ENCODE data around the gene AGPAT3.

The AGPAT3 gene

DNA sequence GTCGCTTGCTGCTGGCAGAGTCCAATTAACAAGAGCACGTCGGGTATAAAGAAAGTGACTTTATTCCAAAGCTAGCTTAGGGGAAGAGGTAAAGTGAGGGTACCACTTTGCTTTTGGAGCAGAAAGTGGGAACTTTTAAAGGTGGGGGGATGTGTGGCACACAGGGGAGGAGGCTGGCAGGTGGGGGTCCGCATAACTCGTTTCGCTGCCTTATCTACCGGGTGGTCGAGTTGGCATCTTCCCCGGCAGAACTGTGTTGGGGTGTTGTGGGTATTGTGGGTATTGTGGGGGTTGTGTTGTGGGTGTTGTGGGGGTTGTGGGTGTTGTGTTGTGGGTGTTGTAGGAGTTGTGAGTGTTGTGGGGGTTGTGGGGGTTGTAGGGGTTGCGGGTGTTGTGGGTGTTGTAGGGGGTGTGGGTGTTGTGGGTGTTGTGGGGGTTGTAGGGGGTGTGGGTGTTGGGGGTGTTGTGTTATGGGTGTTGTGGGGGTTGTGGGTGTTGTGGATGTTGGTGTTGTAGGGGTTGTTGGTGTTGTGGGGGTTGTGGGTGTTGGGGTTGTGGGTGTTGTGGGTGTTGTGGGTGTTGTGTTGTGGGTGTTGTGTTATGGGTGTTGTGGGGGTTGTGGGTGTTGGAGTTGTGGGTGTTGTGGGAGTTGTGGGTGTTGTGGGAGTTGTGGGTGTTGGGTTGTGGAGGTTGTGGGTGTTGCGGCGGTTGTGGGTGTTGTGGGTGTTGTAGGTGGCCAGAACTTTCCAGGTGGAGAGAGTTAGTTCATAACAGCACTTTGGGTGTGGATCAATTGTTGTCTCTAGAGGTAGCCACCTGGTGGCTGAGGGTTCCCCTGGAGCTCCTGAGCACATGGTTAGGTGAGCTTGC, 52.7 kb downstream of the AGPAT3 start:
- peak; percentile 46 for DNase-seq

GRCh38 chr21:43918385-43918947, 53.4 kb downstream of the AGPAT3 start:
- Mint-ChIP-seq H3K27ac (peak overlapping the region; percentile 79), H3K36me3 (peaks cover 9% of the 10 kb centered on the region), H3K27me3 (peaks cover 5% of the 10 kb centered on the region), H3K9me3 (no peaks in the 10 kb centered on the region), H3K4me3 (peak overlapping the region; percentile 64), H3K4me1 (peaks cover 81% of the 10 kb centered on the region)
- CTCF ChIA-PET, result interaction anchor here (0.9 to 1.2 kb wide), 4 partner anchors 10 to 108 kb away, joined by 3 to 6 read pairs (median 4); no protein-coding TSS in a partner anchor
- DNase-seq, result no peak

More for the DNA sequence above, 52.7 kb downstream of the AGPAT3 start:
- Mint-ChIP-seq H3K4me3 (peak overlapping the region; percentile 74), H3K27me3 (peaks cover 5% of the 10 kb centered on the region), H3K27ac (peak overlapping the region; percentile 90), H3K9me3 (peaks cover 4% of the 10 kb centered on the region), H3K36me3 (peaks cover 15% of the 10 kb centered on the region), H3K4me1 (peaks cover 76% of the 10 kb centered on the region)
- CTCF ChIA-PET, result interaction anchor here (0.9 to 1.2 kb wide), 4 partner anchors 10 to 107 kb away, joined by 3 to 6 read pairs (median 4); no protein-coding TSS in a partner anchor

DNA sequence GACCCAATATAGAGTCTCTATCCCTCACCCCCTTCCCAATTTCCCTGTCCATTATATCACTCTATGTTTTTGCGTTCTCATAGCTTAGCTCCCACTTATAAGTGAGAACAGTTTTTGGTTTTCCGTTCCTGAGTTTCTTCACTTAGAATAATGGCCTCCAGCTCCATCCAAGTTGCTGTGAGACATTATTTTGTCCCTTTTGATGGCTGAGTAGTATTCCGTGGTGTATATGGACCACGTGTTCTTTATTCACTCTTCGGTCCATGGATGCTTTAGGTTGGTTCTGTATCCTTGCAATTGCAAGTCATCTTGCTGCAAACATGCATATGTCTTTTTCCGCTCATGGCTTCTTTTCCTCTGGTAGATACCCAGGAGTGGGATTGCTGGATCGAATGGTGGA, 54.3 kb downstream of the AGPAT3 start:
- peak overlapping the region; percentile 49 for H3K27ac Mint-ChIP-seq

GRCh38 chr21:43919871-43920801, 55.1 kb downstream of the AGPAT3 start:
- no peak for DNase-seq
- Mint-ChIP-seq H3K9me3 (no peaks in the 10 kb centered on the region), H3K27ac (no peak overlapping the region), H3K36me3 (peaks cover 6% of the 10 kb centered on the region), H3K4me1 (peaks cover 77% of the 10 kb centered on the region), H3K4me3 (no peak overlapping the region), H3K27me3 (peaks cover 5% of the 10 kb centered on the region)
- CTCF ChIA-PET, result interaction anchor here (0.7 to 1.4 kb wide), 2 partner anchors 20 to 22 kb away, joined by 3 read pairs; no protein-coding TSS in a partner anchor

More for the DNA sequence above, 54.3 kb downstream of the AGPAT3 start:
- H3K9me3 Mint-ChIP-seq, result no peaks in the 10 kb centered on the region
- H3K4me1 Mint-ChIP-seq, result peaks cover 77% of the 10 kb centered on the region
- peaks cover 5% of the 10 kb centered on the region for H3K27me3 Mint-ChIP-seq
- CTCF ChIA-PET, result interaction anchor here (1.2 kb wide), 1 partner anchor 52 kb away, joined by 3 read pairs; no protein-coding TSS in a partner anchor
- no peak for DNase-seq
- H3K4me3 Mint-ChIP-seq, result no peak overlapping the region
- H3K36me3 Mint-ChIP-seq, result peaks cover 6% of the 10 kb centered on the region

- Mint-ChIP-seq H3K4me3 (peak overlapping the region; percentile 36), H3K36me3 (peaks cover 9% of the 10 kb centered on the region), H3K27ac (peak overlapping the region; percentile 87), H3K9me3 (no peaks in the 10 kb centered on the region), H3K4me1 (peaks cover 68% of the 10 kb centered on the region), H3K27me3 (peaks cover 5% of the 10 kb centered on the region)
- CTCF ChIA-PET, result interaction anchor here (0.6 to 1.4 kb wide), 4 partner anchors 14 to 132 kb away, joined by 3 read pairs; partner anchors contain the start of gene RRP1
- DNase-seq, result peak; percentile 68
Observed at GRCh38 chr21:43921571-43921978, 56.6 kb downstream of the AGPAT3 start.

GRCh38 chr21:43921979-43922945, 57.2 kb downstream of the AGPAT3 start:
- H3K36me3 Mint-ChIP-seq, result peaks cover 9% of the 10 kb centered on the region
- CTCF ChIA-PET, result interaction anchor here (0.6 to 1.4 kb wide), 4 partner anchors 13 to 133 kb away, joined by 3 read pairs; partner anchors contain the start of gene RRP1
- no peaks in the 10 kb centered on the region for H3K9me3 Mint-ChIP-seq
- peaks cover 62% of the 10 kb centered on the region for H3K4me1 Mint-ChIP-seq
- peak; percentile 66 for DNase-seq
- peak overlapping the region; percentile 87 for H3K27ac Mint-ChIP-seq
- H3K27me3 Mint-ChIP-seq, result peaks cover 5% of the 10 kb centered on the region
- H3K4me3 Mint-ChIP-seq, result peak overlapping the region; percentile 36

- H3K27ac Mint-ChIP-seq, result peak overlapping the region; percentile 49
- peaks cover 9% of the 10 kb centered on the region for H3K36me3 Mint-ChIP-seq
- H3K9me3 Mint-ChIP-seq, result no peaks in the 10 kb centered on the region
- CTCF ChIA-PET, result no interaction called here
- H3K27me3 Mint-ChIP-seq, result peaks cover 4% of the 10 kb centered on the region
- H3K4me1 Mint-ChIP-seq, result peaks cover 57% of the 10 kb centered on the region
- H3K4me3 Mint-ChIP-seq, result no peak overlapping the region
- no peak for DNase-seq
Observed at GRCh38 chr21:43922949-43923348, 57.9 kb downstream of the AGPAT3 start.

DNA sequence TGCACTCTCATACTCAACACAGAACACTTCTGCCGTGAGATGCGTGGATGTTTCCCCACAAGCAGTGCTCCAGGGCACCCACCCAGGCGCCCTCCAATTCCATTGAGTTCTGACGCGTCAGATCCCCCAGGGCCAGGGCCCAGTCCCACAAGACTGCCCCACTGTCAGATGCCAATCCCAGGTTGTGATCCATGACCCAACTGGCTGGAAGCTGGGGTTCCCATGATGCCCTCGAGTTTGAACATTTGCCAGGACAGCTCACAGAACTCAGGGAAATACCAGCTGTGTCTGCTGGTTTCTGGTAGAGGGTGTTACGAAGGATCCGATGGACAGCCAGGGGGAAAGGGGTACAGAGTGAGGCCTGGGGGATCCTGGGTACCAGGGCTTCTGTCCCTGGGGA, 58.4 kb downstream of the AGPAT3 start:
- no peak overlapping the region for H3K4me3 Mint-ChIP-seq
- peak overlapping the region; percentile 81 for H3K27ac Mint-ChIP-seq
- no peaks in the 10 kb centered on the region for H3K9me3 Mint-ChIP-seq
- no peaks in the 10 kb centered on the region for H3K27me3 Mint-ChIP-seq
- H3K4me1 Mint-ChIP-seq, result peaks cover 53% of the 10 kb centered on the region
- peaks cover 7% of the 10 kb centered on the region for H3K36me3 Mint-ChIP-seq
- DNase-seq, result no peak
- CTCF ChIA-PET, result no interaction called here

- Mint-ChIP-seq H3K27me3 (no peaks in the 10 kb centered on the region), H3K4me3 (no peak overlapping the region), H3K36me3 (peaks cover 9% of the 10 kb centered on the region), H3K9me3 (no peaks in the 10 kb centered on the region), H3K27ac (peak overlapping the region; percentile 19), H3K4me1 (peaks cover 41% of the 10 kb centered on the region)
- DNase-seq, result no peak
- CTCF ChIA-PET, result interaction anchor here (0.6 to 3.7 kb wide), 3 partner anchors 15 to 142 kb away, joined by 3 to 23 read pairs (median 3); no protein-coding TSS in a partner anchor
Observed at GRCh38 chr21:43924421-43925095, 59.5 kb downstream of the AGPAT3 start.

- Mint-ChIP-seq H3K27me3 (no peaks in the 10 kb centered on the region), H3K4me3 (no peak overlapping the region), H3K9me3 (no peaks in the 10 kb centered on the region), H3K36me3 (peaks cover 10% of the 10 kb centered on the region), H3K4me1 (peaks cover 36% of the 10 kb centered on the region), H3K27ac (no peak overlapping the region)
- CTCF ChIA-PET, result interaction anchor here (0.6 to 3.7 kb wide), 3 partner anchors 14 to 141 kb away, joined by 3 to 23 read pairs (median 3); no protein-coding TSS in a partner anchor
- no peak for DNase-seq
Observed at GRCh38 chr21:43925096-43925481, 60.1 kb downstream of the AGPAT3 start.

DNA sequence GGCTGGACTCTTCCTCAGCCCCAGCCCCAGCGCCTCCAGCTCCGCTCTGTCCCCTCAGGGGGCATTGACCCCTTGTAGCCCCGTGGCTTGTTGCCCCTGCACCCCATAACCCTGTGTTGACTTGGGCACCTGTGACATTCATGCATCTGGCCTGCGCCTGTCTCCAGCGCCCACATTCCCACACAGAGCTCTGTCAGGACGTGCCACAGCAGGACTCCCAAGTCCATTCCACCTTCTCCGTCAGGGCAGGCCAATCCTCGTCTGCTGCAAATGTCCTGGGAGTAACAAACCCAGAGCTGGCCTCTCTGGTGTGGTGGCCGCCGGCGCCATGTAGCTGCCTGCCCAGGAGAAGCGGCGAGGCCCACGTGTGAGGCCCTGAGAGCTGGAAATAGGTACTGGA, 60.6 kb downstream of the AGPAT3 start:
- DNase-seq, result no peak
- H3K27ac Mint-ChIP-seq, result no peak overlapping the region
- H3K36me3 Mint-ChIP-seq, result peaks cover 10% of the 10 kb centered on the region
- H3K4me3 Mint-ChIP-seq, result no peak overlapping the region
- CTCF ChIA-PET, result interaction anchor here (0.6 to 3.7 kb wide), 3 partner anchors 14 to 141 kb away, joined by 3 to 23 read pairs (median 3); no protein-coding TSS in a partner anchor
- H3K4me1 Mint-ChIP-seq, result peaks cover 31% of the 10 kb centered on the region
- no peaks in the 10 kb centered on the region for H3K27me3 Mint-ChIP-seq
- no peaks in the 10 kb centered on the region for H3K9me3 Mint-ChIP-seq

- no peak overlapping the region for H3K4me3 Mint-ChIP-seq
- H3K27me3 Mint-ChIP-seq, result no peaks in the 10 kb centered on the region
- no peak for DNase-seq
- peaks cover 25% of the 10 kb centered on the region for H3K4me1 Mint-ChIP-seq
- peaks cover 10% of the 10 kb centered on the region for H3K36me3 Mint-ChIP-seq
- H3K9me3 Mint-ChIP-seq, result no peaks in the 10 kb centered on the region
- CTCF ChIA-PET, result interaction anchor here (1.3 to 3.7 kb wide), 2 partner anchors 13 to 46 kb away, joined by 3 to 23 read pairs; no protein-coding TSS in a partner anchor
- H3K27ac Mint-ChIP-seq, result no peak overlapping the region
Observed at GRCh38 chr21:43926196-43926595, 61.2 kb downstream of the AGPAT3 start.

All from activated naive CD4-positive, alpha-beta T cell treated with anti-CD3 and anti-CD28 coated beads, Interleukin-2, amount 10 ng/mL, durations not matched to agents 7 days and 5 days (primary cell).